ENCODE results near the gene MTSS2. TPM values are rescaled to one million over a fixed set of nuclear protein-coding genes. Genes with fewer than 3 reads are reported as not detected.

Gene MTSS2
- polyA plus RNA-seq (ENCODE audit: insufficient read length in 4 of 4), result 10 to 100 TPM; 41.6 to 48.8 (median 45.2) TPM

- DNase-seq (ENCODE audit: low read depth in 4 of 4, low spot score in 3 of 4), result peak; percentile 68 to 82 (median 74)
Observed at GRCh38 chr16:70685938-70686375, at the start of gene MTSS2. Gene MTSS2, minus strand, starts transcription at chr16:70686053. Its CDS starts 262 bp downstream, at chr16:70685791.

GRCh38 chr16:70735141-70735979, 49.5 kb upstream of the MTSS2 start:
- no peak for DNase-seq (ENCODE audit: low read depth in 4 of 4, low spot score in 3 of 4)

GRCh38 chr16:70734522-70735095, 48.8 kb upstream of the MTSS2 start:
- DNase-seq (ENCODE audit: low read depth in 4 of 4, low spot score in 3 of 4), result no peak

GRCh38 chr16:70730944-70731343, 45.1 kb upstream of the MTSS2 start:
- DNase-seq (ENCODE audit: low read depth in 4 of 4, low spot score in 3 of 4), result no peak

- DNase-seq (ENCODE audit: low read depth in 4 of 4, low spot score in 3 of 4), result no peak
Observed at GRCh38 chr16:70730031-70730430, 44.2 kb upstream of the MTSS2 start.

- no peak for DNase-seq (ENCODE audit: low read depth in 4 of 4, low spot score in 3 of 4)
Observed at GRCh38 chr16:70729292-70729691, 43.4 kb upstream of the MTSS2 start.

GRCh38 chr16:70728150-70728549, 42.3 kb upstream of the MTSS2 start:
- DNase-seq (ENCODE audit: low read depth in 4 of 4, low spot score in 3 of 4), result no peak

GRCh38 chr16:70726892-70727361, 41.1 kb upstream of the MTSS2 start:
- no peak for DNase-seq (ENCODE audit: low read depth in 4 of 4, low spot score in 3 of 4)

GRCh38 chr16:70725912-70726828, 40.3 kb upstream of the MTSS2 start:
- no peak for DNase-seq (ENCODE audit: low read depth in 4 of 4, low spot score in 3 of 4)

- DNase-seq (ENCODE audit: low read depth in 4 of 4, low spot score in 3 of 4), result no peak
Observed at GRCh38 chr16:70725024-70725911, 39.4 kb upstream of the MTSS2 start.

GRCh38 chr16:70724146-70725023, 38.5 kb upstream of the MTSS2 start:
- DNase-seq (ENCODE audit: low read depth in 4 of 4, low spot score in 3 of 4), result no peak

GRCh38 chr16:70723740-70724145, 37.9 kb upstream of the MTSS2 start:
- no peak for DNase-seq (ENCODE audit: low read depth in 4 of 4, low spot score in 3 of 4)

- DNase-seq (ENCODE audit: low read depth in 4 of 4, low spot score in 3 of 4), result no peak
Observed at GRCh38 chr16:70721202-70721963, 35.5 kb upstream of the MTSS2 start.

GRCh38 chr16:70720425-70721201, 34.8 kb upstream of the MTSS2 start:
- DNase-seq (ENCODE audit: low read depth in 4 of 4, low spot score in 3 of 4), result no peak

- no peak for DNase-seq (ENCODE audit: low read depth in 4 of 4, low spot score in 3 of 4)
Observed at GRCh38 chr16:70717065-70717464, 31.2 kb upstream of the MTSS2 start.

- DNase-seq (ENCODE audit: low read depth in 4 of 4, low spot score in 3 of 4), result no peak
Observed at GRCh38 chr16:70715860-70716357, 30.1 kb upstream of the MTSS2 start.

Data from left renal pelvis (tissue), 4 donors.